ENCODE results near the gene TWF2.

The TWF2 gene

GRCh38 chr3:52223449-52224408, 15.2 kb downstream of the TWF2 start:
- DNase-seq (ENCODE audit: low spot score), result no peak
- in situ Hi-C loops (cut with MboI; ENCODE audit: low pct_unique_long_range_greater_than_20kb, low sequenced_read_pairs, unreplicated experiment), result no loop called here
- no peak for TF ChIP-seq CTCF (IDR thresholded peaks at IDR 0.05; ENCODE audit: extremely low read depth, insufficient read depth, missing control alignments)

GRCh38 chr3:52222319-52223221, 16.4 kb downstream of the TWF2 start:
- in situ Hi-C loops (cut with MboI; ENCODE audit: low pct_unique_long_range_greater_than_20kb, low sequenced_read_pairs, unreplicated experiment), result no loop called here
- DNase-seq (ENCODE audit: low spot score), result no peak
- no peak for TF ChIP-seq CTCF (IDR thresholded peaks at IDR 0.05; ENCODE audit: extremely low read depth, insufficient read depth, missing control alignments)

- DNase-seq (ENCODE audit: low spot score), result no peak
- TF ChIP-seq CTCF (IDR thresholded peaks at IDR 0.05; ENCODE audit: extremely low read depth, insufficient read depth, missing control alignments), result no peak
- in situ Hi-C loops (cut with MboI; ENCODE audit: low pct_unique_long_range_greater_than_20kb, low sequenced_read_pairs, unreplicated experiment), result no loop called here
These were observed 17.2 kb downstream of the TWF2 start for GRCh38 chr3:52221563-52222318.

- no peak for TF ChIP-seq CTCF (IDR thresholded peaks at IDR 0.05; ENCODE audit: extremely low read depth, insufficient read depth, missing control alignments)
- in situ Hi-C loops (cut with MboI; ENCODE audit: low pct_unique_long_range_greater_than_20kb, low sequenced_read_pairs, unreplicated experiment), result no loop called here
- no peak for DNase-seq (ENCODE audit: low spot score)
These were observed 17.8 kb downstream of the TWF2 start for GRCh38 chr3:52221141-52221562.

- peak; percentile 97 for TF ChIP-seq CTCF (IDR thresholded peaks at IDR 0.05; ENCODE audit: extremely low read depth, insufficient read depth, missing control alignments)
- peak; percentile 89 for DNase-seq (ENCODE audit: low spot score)
- in situ Hi-C loops (cut with MboI; ENCODE audit: low pct_unique_long_range_greater_than_20kb, low sequenced_read_pairs, unreplicated experiment), result no loop called here
These were observed 18.5 kb downstream of the TWF2 start for GRCh38 chr3:52220380-52221026.
